Measurements from ENCODE around the gene FOXF2.

- TF ChIP-seq CTCF (conservative IDR thresholded peaks at IDR 0.05; ENCODE audit: low read depth, low read length) = 0 out of 2 replicates have a peak, but pooled peaks have one; percentile 17
- TF ChIP-seq POLR2A (IDR thresholded peaks at IDR 0.05; ENCODE audit: low read depth, low read length) = no peak
- TF ChIP-seq NFE2L2 (IDR thresholded peaks at IDR 0.05; ENCODE audit: low read depth, low read length) = no peak
- peak; percentile 28; the same call in 1 of the 2 replicates for TF ChIP-seq CEBPB (IDR thresholded peaks at IDR 0.05; ENCODE audit: low read depth, low read length)
- TF ChIP-seq USF2 (IDR thresholded peaks at IDR 0.05; ENCODE audit: low read depth, low read length) = no peak
- no peak for TF ChIP-seq CHD1 (IDR thresholded peaks at IDR 0.05; ENCODE audit: low read depth, low read length)
- TF ChIP-seq BHLHE40 (IDR thresholded peaks at IDR 0.05; ENCODE audit: low read depth, low read length) = no peak
- TF ChIP-seq MAFK (IDR thresholded peaks at IDR 0.05; ENCODE audit: low read depth, low read length) = no peak
- TF ChIP-seq MAZ (IDR thresholded peaks at IDR 0.05; ENCODE audit: borderline replicate concordance, low read depth, low read length) = no peak
Observed at GRCh38 chr6:1406306-1407072, 17.1 kb downstream of the FOXF2 start.

Measured in IMR-90 (cell line).